Activated naive CD8-positive, alpha-beta T cell treated with anti-CD3 and anti-CD28 coated beads, Interleukin-2, amount 50 U/mL, for 16 hours (primary cell): ENCODE measurements around the gene DNAH8.

Experiments used
- DNase-seq: peaks from one replicate; pipeline ENCODE4 v3.0.0-alpha.2; 2020; ENCODE audit warnings: low read depth, low spot score

Gene DNAH8

GRCh38 chr6:38738261-38738660 lies 23.1 kb downstream of the DNAH8 start:
- DNase-seq: no peak

- DNase-seq: no peak
Observed at GRCh38 chr6:38739532-38739931, 24.4 kb downstream of the DNAH8 start.

GRCh38 chr6:38749473-38749872 lies 34.4 kb downstream of the DNAH8 start:
- no peak for DNase-seq

- no peak for DNase-seq
Observed at GRCh38 chr6:38750968-38751615, 36.0 kb downstream of the DNAH8 start.

GRCh38 chr6:38753707-38754106 lies 38.6 kb downstream of the DNAH8 start:
- DNase-seq: no peak

GRCh38 chr6:38755207-38755606 lies 40.1 kb downstream of the DNAH8 start:
- no peak for DNase-seq

- no peak for DNase-seq
Observed at GRCh38 chr6:38755874-38756273, 40.8 kb downstream of the DNAH8 start.

GRCh38 chr6:38760097-38760496 lies 45.0 kb downstream of the DNAH8 start:
- DNase-seq: no peak

GRCh38 chr6:38762848-38763247 lies 47.7 kb downstream of the DNAH8 start:
- no peak for DNase-seq

- DNase-seq: no peak
Observed at GRCh38 chr6:38767560-38767959, 52.4 kb downstream of the DNAH8 start.

GRCh38 chr6:38773338-38773737 lies 58.2 kb downstream of the DNAH8 start:
- no peak for DNase-seq

GRCh38 chr6:38774929-38775707 lies 60.0 kb downstream of the DNAH8 start:
- no peak for DNase-seq

- no peak for DNase-seq
Observed at GRCh38 chr6:38775870-38776269, 60.8 kb downstream of the DNAH8 start.

- no peak for DNase-seq
Observed at GRCh38 chr6:38776515-38776914, 61.4 kb downstream of the DNAH8 start.

- no peak for DNase-seq
Observed at GRCh38 chr6:38779310-38780062, 64.4 kb downstream of the DNAH8 start.

- no peak for DNase-seq
Observed at GRCh38 chr6:38782616-38783015, 67.5 kb downstream of the DNAH8 start.

GRCh38 chr6:38783443-38784228 lies 68.5 kb downstream of the DNAH8 start:
- no peak for DNase-seq

GRCh38 chr6:38784506-38785235 lies 69.6 kb downstream of the DNAH8 start:
- DNase-seq: no peak

- DNase-seq: no peak
Observed at GRCh38 chr6:38786486-38786885, 71.4 kb downstream of the DNAH8 start.

GRCh38 chr6:38789256-38789655 lies 74.1 kb downstream of the DNAH8 start:
- no peak for DNase-seq

- no peak for DNase-seq
Observed at GRCh38 chr6:38792356-38792755, 77.2 kb downstream of the DNAH8 start.
